A204.1 (cell line): ENCODE measurements around the gene CFAP119.

Experiments
- FAIRE-seq: peaks from 2 replicates; lab custom pipeline; 2012; peaks lifted over from hg19 to GRCh38; lab: Jason Lieb, UNC

Gene CFAP119

GRCh38 chr16:30782486-30783279 lies 20.8 kb upstream of the CFAP119 start:
- FAIRE-seq = no peak

GRCh38 chr16:30780549-30780948 lies 18.7 kb upstream of the CFAP119 start:
- FAIRE-seq = no peak

DNA sequence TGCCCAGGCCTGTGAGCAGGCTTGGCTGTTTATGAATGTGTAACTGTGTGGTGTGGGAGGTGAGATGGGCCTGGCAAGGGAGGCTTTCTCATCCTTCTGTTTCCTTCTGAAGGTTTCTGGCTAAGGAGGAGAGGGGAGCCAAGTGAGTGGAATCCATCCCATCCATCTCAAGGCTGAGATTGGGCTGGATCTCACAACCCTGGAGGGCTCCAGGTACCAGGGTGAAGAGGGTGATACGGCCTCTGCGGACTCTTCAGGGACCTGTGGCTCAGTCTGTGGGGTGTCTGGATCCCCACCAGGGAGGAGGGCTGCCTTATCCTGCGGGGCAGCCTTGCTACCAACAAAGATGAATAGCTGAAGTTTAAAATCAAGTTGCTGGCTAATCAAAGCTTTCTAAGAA lies 18.2 kb upstream of the CFAP119 start:
- no peak for FAIRE-seq

GRCh38 chr16:30779596-30779995 lies 17.7 kb upstream of the CFAP119 start:
- no peak for FAIRE-seq

DNA sequence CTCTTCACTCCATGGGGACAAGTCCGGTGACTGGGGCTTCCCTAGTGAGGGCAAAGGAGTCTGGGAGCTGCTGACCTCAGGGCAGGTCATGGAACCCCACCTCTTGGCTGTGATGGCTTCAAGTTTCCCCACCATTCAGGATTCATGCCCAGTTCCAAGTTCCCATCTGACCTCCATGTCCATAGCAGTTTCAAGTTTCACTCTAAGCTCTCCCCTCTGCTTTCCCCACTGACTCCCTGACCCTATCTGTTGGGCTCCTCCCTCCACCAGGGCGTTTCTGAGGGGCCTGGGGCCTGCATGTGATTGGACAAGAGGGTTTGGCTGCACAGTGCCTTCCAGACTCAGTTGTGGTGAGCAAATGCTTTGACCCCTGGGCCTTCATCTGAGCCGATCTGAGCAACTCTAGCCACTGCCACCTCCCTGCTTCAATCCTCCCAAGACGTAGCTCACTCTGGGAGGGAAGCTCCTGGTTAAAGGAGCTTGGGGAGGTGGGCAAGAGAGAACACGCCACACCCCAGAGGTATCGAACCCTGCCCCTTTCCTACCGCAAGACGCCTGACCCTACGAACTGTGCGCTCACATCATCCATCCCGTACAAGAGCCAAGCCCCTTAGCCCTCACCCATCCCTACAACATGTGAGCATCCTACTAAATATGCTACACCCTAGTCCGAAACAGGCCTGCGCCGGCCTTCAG lies 16.8 kb upstream of the CFAP119 start:
- FAIRE-seq = no peak

DNA sequence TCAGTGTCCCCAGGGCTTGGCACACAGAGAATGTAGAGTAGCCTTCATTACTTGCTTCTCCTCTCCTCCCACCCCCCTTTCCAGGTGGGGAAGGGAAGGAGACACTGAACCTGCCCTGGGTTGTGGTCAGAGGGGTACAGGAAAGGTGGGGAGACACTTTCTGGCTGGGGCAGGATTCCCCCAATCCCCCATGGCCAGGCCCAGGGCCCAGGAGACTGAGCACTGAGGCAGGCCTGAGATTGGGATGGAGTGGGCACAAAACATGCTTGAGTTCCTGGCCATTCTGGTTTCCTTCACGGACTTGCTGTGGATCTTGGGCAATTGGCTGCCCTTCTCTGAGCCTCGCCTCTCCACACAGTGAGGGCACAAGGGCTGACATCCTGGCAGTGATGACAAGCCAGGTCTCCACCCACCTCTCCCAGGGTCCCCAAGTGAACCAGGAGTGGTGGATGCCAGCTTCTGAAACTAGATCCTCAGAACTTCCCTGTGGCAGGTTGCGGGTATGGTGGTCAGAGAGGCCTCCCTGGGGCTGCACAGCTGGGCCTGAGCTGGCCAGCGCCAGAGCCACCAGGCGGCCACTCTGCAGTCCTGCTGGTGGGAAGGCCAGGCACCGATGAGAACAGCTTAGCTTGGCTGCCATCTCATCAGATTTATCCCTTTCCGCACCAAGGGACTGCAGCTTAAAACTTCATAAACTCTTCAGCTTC lies 15.9 kb upstream of the CFAP119 start:
- FAIRE-seq = no peak

- FAIRE-seq = no peak
Observed at GRCh38 chr16:30775392-30776188, 13.7 kb upstream of the CFAP119 start.

DNA sequence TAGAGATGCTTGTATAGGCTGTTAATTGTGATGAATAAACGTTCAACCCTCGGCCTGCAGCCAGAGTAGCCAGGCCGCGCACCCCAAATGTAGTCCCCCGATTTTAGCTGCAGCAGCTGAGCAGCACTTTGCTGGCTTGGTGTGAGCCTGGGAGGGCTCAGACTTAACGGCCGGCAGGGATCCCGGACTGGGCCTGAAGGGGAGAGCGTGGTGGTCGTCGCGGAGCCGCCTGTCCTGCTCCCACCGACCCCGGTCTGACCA lies 13.2 kb upstream of the CFAP119 start:
- no peak for FAIRE-seq

DNA sequence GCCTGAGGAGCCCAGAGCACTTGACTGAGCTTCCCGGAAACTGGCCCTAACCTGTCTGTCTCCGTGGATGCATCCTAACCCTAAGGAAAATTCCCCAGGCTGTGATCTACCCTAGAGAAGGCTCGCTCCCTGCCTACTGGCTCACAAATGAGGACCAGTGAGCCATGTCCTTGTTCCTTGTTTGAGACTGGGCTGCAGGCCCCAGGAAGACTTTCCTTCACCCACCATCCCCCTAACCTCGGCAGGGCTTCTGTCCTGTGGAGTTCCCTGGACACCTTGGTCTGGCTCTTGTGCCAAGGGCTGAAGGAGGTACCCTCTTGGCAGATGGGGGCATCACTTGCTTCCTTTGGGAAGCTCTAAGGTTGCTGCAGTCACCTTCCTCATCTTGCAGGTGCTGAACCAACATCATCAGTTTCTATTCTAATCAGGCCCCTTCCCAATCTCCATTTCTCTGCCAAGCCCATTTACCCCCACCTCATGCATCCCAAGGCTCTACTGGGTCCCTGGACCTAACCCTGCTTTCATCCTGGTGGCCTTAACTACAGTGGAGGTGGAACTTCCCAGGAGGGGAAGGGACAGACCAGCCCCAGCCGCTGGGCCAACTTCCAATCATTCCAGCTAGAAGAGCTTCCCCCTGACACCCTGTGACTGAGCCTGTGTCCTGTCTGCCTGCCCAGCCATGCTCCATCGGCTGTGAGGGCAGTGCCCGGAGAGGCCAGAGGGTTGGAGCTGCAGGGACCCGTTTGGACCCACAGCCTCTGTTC lies 12.7 kb upstream of the CFAP119 start:
- FAIRE-seq = no peak

DNA sequence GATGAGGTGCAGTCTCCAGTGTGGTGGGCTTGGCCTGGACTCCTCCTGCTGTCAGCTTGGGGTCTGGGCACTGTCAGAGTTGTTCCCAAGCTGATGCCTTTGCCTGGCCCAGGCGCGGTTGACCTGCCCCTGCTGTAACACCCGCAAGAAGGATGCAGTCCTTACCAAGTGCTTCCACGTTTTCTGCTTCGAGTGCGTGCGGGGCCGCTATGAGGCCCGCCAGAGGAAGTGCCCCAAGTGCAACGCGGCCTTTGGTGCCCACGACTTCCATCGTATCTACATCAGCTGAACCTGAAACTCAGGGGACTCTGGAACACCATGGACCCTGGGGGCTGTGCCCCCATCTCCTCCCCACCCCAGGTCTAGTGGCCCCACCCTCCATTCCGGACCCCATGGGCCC lies 12.0 kb upstream of the CFAP119 start:
- FAIRE-seq = no peak

GRCh38 chr16:30771726-30772125 lies 9.9 kb upstream of the CFAP119 start:
- no peak for FAIRE-seq

DNA sequence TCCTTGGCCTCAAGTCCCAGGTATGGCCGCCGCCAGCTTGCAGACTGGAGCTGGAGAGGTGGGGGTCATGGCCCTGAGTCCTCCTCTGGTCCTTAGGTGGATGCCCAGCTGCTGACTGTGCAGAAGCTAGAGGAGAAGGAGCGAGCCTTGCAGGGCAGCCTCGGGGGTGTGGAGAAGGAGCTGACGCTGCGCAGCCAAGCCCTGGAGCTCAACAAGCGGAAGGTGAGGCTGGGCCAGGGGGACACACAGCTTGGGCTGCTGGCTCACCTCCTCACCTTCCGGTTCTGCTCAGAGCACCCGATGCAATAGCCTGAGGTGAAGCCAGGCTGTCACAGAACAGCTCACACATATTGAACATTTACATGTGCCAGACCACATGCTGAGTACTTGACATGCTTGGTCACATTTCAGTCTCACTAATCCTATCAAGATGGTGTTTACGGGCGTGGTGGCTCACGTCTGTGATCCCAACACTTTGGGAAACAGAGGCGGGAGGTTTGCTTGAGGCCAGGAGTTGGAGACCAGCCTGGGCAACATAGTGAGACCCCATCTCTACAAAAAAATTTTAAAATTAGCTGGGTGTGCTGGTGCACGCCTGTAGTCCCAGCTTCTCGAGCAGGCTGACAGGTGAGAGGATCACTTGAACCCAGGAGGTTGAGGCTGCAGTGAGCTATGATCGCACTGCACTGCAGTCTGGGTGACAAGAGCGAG lies 7.7 kb upstream of the CFAP119 start:
- FAIRE-seq = no peak

GRCh38 chr16:30768583-30769181 lies 6.8 kb upstream of the CFAP119 start:
- FAIRE-seq = no peak

- no peak for FAIRE-seq
Observed at GRCh38 chr16:30767767-30768465, 6.1 kb upstream of the CFAP119 start.

DNA sequence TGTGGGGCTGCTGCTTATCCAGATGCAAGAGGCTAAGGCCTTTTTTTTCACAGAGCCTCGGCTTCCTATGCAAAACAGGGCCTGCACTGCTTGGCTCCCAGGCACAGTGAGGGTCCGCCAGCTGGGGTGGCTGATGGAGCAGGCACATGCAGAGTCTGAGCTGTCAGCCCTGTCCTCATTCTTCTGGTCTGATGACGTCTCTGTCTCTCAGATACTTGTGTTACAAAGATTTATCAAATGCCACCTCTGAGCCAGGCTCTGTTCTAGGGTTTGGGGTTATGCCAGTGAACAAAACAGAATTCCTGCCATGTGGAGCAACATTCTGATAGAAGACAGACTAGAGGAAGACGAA lies 5.0 kb upstream of the CFAP119 start:
- FAIRE-seq = no peak

DNA sequence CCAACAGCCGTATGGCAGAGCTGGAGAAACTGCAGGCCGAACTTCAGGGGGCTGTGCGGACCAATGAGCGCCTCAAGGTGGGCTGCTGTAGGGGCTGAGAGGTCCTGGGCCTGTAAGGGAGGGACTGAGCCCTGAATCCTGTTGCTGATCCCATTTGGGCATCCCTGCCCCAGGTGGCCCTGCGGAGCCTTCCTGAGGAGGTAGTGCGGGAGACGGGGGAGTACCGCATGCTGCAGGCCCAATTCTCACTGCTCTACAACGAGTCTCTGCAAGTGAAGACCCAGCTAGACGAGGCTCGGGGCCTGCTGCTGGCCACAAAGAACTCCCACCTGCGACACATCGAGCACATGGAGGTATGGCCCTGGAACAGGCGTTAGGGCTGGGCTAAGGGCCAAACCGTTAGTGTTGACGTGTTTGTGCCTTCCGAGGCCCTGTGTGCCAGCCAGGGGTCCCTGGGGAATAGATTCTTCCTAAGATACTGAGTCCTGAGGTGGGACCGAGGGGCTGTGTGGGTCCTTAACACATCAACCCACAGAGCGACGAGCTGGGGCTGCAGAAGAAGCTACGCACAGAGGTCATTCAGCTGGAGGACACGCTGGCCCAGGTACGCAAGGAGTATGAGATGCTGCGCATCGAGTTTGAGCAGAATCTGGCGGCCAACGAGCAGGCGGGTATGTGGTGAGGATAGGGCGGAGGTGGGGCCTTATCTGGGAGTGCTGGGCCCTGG lies 4.5 kb upstream of the CFAP119 start:
- no peak for FAIRE-seq

GRCh38 chr16:30764816-30765465 lies 3.1 kb upstream of the CFAP119 start:
- no peak for FAIRE-seq

DNA sequence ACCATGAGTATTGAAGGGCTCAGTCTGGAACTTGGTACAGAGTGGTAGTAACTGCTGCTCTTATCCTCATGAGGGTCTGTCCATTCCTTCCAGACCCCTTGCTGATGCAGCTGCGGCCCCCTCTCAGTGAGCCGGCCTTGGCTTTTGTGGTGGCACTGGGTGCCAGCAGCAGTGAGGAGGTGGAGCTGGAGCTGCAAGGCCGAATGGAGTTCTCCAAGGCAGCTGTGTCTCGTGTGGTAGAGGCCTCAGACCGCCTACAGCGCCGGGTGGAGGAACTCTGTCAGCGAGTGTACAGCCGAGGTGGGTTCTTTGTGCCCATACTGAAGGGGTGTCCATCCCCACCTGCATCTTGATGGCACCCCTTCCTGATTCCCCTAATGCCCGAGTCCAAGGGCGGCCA lies 2.2 kb upstream of the CFAP119 start:
- FAIRE-seq = no peak
